Measurements from ENCODE around the gene ADAMTS4. TPM values are rescaled to one million over a fixed set of nuclear protein-coding genes. Genes with fewer than 3 reads are reported as not detected.

ADAMTS4 gene
- total RNA-seq, 1 donor from 2014 or later, result 1.2 TPM

DNA sequence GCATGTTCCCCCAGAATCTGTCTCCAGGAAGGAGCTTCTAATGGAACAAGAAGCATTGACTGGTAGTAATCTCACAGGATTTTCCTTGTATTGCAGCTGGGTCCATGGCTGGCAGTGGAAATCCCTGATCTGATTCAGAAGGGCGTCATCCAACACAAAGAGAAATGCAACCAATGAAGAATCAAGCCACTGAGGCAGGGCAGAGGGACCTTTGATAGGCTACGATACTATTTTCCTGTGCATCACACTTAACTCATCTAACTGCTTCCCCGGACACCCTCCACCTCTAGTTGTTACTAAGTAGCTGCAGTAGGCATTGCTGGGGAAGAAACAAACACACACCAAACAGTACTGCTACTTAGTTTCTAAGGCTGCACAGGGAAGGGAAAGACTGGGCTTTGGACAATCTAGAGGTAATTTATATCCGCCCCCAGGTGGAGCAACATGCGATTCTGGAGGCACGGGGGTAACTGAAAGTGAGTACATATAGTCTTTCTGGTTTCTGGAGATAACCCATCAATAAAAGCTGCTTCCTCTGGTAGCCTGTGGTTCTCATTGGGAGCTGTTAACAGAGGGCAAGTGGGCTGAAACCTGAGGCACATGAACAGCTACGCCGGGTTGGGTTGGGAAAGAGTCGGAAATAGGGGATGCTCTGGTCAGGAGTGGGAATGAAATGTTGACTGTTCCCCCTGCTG is 40.4 kb downstream of the ADAMTS4 start:
- no peaks in the 10 kb centered on the region for H3K27me3 Mint-ChIP-seq (ENCODE audit: unreplicated experiment)
- H3K36me3 Mint-ChIP-seq (ENCODE audit: unreplicated experiment), result peaks cover 18% of the 10 kb centered on the region
- DNase-seq (ENCODE audit: extremely low spot score, unreplicated experiment), result no peak
- H3K4me1 Mint-ChIP-seq (ENCODE audit: unreplicated experiment), result peaks cover 34% of the 10 kb centered on the region
- no peaks in the 10 kb centered on the region for H3K9me3 Mint-ChIP-seq (ENCODE audit: unreplicated experiment)
- peak overlapping the region; percentile 91 for H3K27ac Mint-ChIP-seq (ENCODE audit: unreplicated experiment)
- peak overlapping the region; percentile 87 for H3K4me3 Mint-ChIP-seq (ENCODE audit: unreplicated experiment)
- TF ChIP-seq, protein P1, sequence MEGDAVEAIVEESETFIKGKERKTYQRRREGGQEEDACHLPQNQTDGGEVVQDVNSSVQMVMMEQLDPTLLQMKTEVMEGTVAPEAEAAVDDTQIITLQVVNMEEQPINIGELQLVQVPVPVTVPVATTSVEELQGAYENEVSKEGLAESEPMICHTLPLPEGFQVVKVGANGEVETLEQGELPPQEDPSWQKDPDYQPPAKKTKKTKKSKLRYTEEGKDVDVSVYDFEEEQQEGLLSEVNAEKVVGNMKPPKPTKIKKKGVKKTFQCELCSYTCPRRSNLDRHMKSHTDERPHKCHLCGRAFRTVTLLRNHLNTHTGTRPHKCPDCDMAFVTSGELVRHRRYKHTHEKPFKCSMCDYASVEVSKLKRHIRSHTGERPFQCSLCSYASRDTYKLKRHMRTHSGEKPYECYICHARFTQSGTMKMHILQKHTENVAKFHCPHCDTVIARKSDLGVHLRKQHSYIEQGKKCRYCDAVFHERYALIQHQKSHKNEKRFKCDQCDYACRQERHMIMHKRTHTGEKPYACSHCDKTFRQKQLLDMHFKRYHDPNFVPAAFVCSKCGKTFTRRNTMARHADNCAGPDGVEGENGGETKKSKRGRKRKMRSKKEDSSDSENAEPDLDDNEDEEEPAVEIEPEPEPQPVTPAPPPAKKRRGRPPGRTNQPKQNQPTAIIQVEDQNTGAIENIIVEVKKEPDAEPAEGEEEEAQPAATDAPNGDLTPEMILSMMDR (IDR thresholded peaks at IDR 0.05), result no peak

DNA sequence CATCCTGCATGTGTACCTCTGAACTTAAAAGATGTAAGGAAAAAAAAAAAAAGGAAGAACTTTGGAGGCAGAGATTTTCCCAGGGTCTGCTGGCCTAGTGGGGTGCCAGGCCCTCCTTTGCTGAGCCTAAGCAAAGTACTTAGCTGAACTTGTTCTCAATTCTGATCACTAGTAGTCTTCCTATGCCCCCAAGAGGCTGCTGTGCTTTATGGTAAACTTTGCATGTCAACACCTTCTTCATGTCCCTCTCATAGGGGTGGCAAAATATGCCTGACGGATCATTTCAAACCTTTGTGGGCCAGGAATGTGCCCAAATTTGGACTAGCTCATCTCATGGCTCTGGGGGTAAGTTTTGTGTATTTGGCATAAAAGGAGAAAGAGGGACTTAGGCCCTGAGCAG is 41.0 kb downstream of the ADAMTS4 start:
- TF ChIP-seq, protein P1 (IDR thresholded peaks at IDR 0.05), result no peak
- H3K36me3 Mint-ChIP-seq (ENCODE audit: unreplicated experiment), result peaks cover 15% of the 10 kb centered on the region
- no peak for DNase-seq (ENCODE audit: extremely low spot score, unreplicated experiment)
- H3K9me3 Mint-ChIP-seq (ENCODE audit: unreplicated experiment), result no peaks in the 10 kb centered on the region
- H3K4me3 Mint-ChIP-seq (ENCODE audit: unreplicated experiment), result no peak overlapping the region
- peaks cover 38% of the 10 kb centered on the region for H3K4me1 Mint-ChIP-seq (ENCODE audit: unreplicated experiment)
- H3K27me3 Mint-ChIP-seq (ENCODE audit: unreplicated experiment), result no peaks in the 10 kb centered on the region
- peak overlapping the region; percentile 91 for H3K27ac Mint-ChIP-seq (ENCODE audit: unreplicated experiment)

DNA sequence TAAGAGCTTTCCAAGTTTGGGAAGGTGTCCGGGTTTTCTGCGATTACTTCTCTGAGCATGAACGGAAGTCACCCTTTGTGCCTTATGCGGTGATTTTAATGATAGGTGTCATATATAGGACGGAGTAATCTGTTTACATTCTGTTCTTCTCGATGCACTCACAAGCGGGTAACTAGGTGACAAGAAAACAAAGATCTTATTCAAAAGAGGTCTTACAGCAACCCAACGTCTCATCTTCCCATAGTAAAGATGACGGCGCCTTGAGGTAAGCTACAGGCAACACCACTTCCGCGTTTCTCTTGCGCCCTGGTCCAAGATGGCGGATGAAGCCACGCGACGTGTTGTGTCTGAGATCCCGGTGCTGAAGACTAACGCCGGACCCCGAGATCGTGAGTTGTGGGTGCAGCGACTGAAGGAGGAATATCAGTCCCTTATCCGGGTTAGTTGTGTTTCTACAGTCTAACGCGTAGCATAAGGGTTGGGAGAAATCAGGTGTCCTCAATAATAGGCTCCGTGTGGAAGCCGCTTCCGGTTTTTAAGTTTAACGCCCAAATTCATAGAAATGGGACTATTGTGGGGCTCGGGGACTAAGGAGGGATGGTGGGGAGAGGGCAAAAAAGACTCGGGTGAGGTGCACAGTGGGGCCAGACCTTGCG is 45.0 kb downstream of the ADAMTS4 start, which contains the start of gene UFC1:
Gene UFC1 (plus strand): TSS at position 297 of the 656 bp plus-strand sequence. CDS start 20 bp downstream, at position 317.
- Mint-ChIP-seq H3K27me3 (ENCODE audit: unreplicated experiment) (no peaks in the 10 kb centered on the region), H3K4me3 (ENCODE audit: unreplicated experiment) (peak within 1 kb of the TSS; percentile 94), H3K36me3 (ENCODE audit: unreplicated experiment) (peaks cover 11% of the 10 kb centered on the region), H3K4me1 (ENCODE audit: unreplicated experiment) (peaks cover 21% of the 10 kb centered on the region), H3K9me3 (ENCODE audit: unreplicated experiment) (no peaks in the 10 kb centered on the region), H3K27ac (ENCODE audit: unreplicated experiment) (peak within 1 kb of the TSS; percentile 100)
- TF ChIP-seq, protein P1 (IDR thresholded peaks at IDR 0.05), result no peak
- peak; percentile 90 for DNase-seq (ENCODE audit: extremely low spot score, unreplicated experiment)

DNA sequence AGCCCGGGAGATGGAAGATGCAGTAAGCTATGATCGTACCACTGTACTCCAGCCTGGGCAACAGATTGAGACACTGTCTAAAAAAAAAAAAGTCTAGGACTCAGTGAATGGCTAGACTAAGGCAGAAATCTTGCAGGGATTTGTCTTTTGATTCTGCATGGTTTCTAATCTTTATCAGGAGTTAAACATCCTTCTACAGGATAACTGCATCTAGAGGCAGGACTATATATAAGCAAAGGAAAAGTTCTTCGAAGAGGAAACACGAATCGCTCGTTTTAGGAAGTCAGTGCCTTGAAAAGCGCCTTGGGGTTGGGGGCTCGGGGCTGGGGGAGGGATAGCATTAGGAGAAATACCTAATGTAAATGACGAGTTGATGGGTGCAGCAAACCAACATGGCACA is 45.7 kb downstream of the ADAMTS4 start:
- TF ChIP-seq, protein P1 (IDR thresholded peaks at IDR 0.05), result no peak
- peaks cover 14% of the 10 kb centered on the region for H3K4me1 Mint-ChIP-seq (ENCODE audit: unreplicated experiment)
- H3K36me3 Mint-ChIP-seq (ENCODE audit: unreplicated experiment), result peaks cover 11% of the 10 kb centered on the region
- DNase-seq (ENCODE audit: extremely low spot score, unreplicated experiment), result no peak
- peak overlapping the region; percentile 100 for H3K27ac Mint-ChIP-seq (ENCODE audit: unreplicated experiment)
- no peaks in the 10 kb centered on the region for H3K27me3 Mint-ChIP-seq (ENCODE audit: unreplicated experiment)
- H3K9me3 Mint-ChIP-seq (ENCODE audit: unreplicated experiment), result no peaks in the 10 kb centered on the region
- H3K4me3 Mint-ChIP-seq (ENCODE audit: unreplicated experiment), result peak overlapping the region; percentile 94

DNA sequence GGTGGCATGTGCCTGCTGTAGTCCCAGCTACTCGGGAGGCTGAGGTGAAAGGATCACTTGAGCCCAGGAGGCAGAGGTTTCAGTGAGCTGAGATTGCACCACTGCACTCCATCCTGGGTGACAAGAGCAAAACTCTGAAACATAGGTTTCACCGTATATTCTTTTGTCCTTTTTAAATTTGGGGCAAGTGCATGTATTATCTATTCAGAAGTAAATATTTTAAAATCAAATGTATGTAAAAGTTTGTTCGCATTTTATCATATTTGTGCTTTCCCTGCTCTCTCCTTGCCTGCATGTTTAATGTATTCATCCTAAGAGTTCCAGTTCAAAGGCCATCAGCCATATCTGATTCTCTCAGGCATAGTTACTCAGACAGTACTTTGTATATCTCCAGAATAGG is 53.0 kb downstream of the ADAMTS4 start:
- H3K27me3 Mint-ChIP-seq (ENCODE audit: unreplicated experiment), result no peaks in the 10 kb centered on the region
- no peaks in the 10 kb centered on the region for H3K4me1 Mint-ChIP-seq (ENCODE audit: unreplicated experiment)
- DNase-seq (ENCODE audit: extremely low spot score, unreplicated experiment), result no peak
- TF ChIP-seq, protein P1 (IDR thresholded peaks at IDR 0.05), result no peak
- no peak overlapping the region for H3K27ac Mint-ChIP-seq (ENCODE audit: unreplicated experiment)
- no peaks in the 10 kb centered on the region for H3K9me3 Mint-ChIP-seq (ENCODE audit: unreplicated experiment)
- no peak overlapping the region for H3K4me3 Mint-ChIP-seq (ENCODE audit: unreplicated experiment)
- H3K36me3 Mint-ChIP-seq (ENCODE audit: unreplicated experiment), result no peaks in the 10 kb centered on the region

Measured in osteocyte (in vitro differentiated cells).